Measurements from ENCODE around the gene GABPB2. TPM values are rescaled to one million over a fixed set of nuclear protein-coding genes. Genes with fewer than 3 reads are reported as not detected.
"Not testable (repeated sequence)": the region's sequence is repeated elsewhere in the genome, so short reads cannot be mapped to it uniquely, and the experiment has no call there.

Gene GABPB2
- total RNA-seq, 1 donor from 2014 or later: 3.4 TPM

DNA sequence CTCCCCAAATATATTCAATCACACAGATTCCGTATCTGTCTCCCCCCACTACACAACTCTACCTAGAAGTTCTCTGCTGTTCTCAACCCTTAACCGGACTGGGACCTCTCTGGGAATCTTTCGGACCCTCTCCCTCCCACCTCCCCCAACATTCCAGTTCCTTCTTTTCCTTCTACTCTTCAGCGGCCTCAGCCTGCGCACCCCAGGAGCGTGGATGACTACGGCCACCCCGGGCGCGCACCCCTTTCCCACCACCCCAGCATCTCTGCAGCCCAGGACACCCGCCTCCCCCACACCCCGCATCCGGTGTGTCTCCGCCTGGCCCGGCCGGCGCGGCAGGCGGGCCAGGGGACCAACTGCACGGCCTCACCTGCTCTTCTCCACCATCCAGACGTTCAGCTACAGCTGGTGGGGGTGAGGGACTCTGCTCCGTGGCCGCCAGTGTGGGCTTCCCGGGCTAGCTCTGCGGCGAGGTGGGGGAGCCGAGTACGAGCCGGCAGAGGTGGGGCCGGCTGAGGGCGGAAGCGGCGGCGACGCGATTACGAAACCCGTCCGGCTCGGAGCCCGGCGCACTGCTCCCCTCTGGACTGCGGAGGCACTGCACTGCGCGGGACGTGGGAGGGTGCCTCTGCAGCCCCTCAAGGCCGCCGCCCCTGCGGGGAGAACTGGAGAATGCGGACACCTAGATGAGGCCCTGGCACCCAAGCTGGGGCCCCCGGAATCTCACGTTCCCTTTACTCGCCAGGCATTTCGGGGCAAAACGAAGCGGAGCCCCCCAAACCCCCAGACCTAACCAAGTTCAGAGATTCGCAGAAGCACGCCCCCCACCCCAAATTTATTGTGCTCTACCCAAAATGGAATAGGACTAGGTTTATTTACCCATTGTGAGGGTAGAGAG is 11.2 kb upstream of the GABPB2 start, which contains the start of gene CDC42SE1:
Gene CDC42SE1, minus strand, starts transcription at position 514 of the 898 bp plus-strand sequence. CDS start 3,892 bp downstream, outside the sequence.
- DNase-seq (ENCODE audit: extremely low read depth, low read depth, low spot score): no peak

DNA sequence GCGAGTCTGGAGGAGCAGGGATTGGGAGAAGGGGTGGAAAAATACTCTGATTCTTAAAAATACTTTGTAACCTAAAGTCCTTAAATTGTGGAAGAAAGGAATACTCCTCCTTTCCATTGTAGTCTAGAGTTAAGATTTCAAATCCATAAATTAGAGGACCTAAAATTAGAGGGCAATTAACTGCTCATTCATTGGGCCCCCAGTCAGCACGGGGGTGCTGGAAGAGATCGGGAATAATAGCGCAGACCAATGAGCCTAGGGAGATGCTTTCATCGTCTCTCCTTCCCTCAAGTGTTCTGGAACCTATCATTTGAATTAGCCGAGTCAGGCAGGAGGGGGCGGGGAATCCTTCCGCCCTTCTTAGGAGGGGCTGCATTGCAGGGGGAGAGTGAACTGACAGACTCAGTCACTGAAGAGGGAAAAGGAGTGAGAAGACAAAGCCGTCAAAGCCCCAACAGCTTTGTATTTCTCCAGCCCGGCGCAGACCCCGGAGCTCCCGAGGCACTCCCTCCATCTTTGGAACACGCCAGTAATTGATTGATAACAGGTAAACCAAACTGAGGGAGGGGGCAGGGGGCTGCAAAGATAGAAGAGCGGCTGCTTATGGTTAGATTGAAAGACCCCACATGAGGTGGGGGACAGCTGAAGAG is 10.4 kb upstream of the GABPB2 start, which contains the start of gene MLLT11:
Gene MLLT11, plus strand, starts transcription at position 391 of the 650 bp plus-strand sequence. CDS start 6,828 bp downstream, outside the sequence.
- DNase-seq (ENCODE audit: extremely low read depth, low read depth, low spot score): no peak

DNA sequence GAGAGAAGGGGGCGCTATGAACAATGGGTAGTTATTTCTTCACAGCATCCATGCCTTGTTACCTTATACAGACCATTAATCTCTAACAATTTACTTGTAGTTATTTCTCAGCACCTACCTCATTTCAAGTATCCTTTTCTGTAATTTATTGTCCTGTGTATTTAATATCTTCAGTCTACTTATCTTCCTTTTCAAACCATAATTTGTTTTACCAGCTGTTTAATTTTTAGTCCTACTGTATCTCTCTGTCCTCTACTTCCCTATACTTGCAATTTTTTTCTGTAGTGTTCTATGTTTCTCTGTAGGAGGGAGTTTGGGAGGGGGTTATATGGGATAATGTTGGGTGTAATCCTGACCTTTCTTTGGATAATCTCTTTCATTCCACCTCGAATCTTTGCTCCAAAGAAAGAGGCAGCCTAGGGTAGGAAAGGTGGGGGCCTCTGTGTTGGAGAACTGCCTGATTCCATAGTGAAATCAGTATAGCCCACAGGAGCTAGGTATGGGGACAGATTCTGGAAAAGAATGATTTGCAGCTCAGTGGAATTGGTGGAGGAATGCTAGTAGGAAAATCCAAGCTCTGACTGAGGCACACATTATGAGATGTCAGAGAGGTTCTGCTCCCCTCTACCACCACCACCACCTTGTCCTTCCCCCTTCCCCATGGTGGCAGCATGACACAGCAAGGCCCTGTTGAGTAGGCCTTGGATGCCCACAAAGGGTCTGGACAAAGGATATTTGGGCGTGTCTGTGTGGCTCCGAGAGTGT is 9.7 kb upstream of the GABPB2 start:
- no peak for DNase-seq (ENCODE audit: extremely low read depth, low read depth, low spot score)

DNA sequence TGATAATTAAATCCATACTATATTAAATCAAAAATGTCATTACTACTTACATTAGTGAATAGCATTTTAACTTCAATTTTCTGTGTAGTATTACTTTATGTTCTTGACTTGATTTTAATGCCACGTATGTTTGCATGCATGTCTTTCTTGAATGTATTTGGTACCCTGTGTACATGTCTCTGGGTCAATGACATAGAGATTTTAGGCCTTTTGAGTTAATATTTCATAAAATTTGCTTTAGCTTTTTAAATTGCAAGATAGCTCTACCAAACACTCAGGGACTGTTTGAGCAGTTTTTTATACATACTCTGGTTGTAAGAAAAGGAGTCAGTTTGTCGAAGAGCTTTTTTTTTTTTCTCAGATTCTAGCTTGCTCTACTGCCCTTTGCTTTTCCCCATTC is 8.9 kb upstream of the GABPB2 start:
- DNase-seq (ENCODE audit: extremely low read depth, low read depth, low spot score): no peak

DNA sequence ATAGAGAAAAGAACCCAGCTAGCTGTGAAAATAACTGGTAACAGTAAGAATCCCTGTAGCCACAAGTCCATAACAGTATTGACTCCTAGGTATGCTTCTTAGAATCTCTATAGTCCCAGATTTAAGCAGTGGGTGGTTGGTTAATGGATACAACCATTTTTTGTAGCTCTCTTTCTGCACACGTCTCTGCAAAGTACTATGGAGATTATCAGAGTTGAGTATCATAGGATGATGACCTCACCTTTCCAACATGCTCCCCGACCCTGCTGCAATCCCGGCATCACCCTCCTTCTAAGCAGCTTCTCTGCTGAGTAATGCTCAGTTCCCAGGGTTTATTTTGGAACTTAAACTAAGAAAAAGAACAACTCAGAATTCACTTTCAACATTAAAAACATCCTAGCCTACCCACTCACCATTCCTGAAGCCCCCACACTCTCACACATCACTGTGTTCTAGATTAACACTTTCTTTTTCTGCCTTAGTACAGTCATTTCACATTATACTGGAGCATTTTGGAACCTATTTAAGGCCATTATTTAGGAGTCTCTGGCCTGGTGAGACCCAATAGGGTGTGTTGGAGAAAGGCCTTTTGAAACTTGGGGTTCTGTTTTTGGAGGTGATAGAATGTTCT is 7.7 kb upstream of the GABPB2 start:
- no peak for DNase-seq (ENCODE audit: extremely low read depth, low read depth, low spot score)

DNA sequence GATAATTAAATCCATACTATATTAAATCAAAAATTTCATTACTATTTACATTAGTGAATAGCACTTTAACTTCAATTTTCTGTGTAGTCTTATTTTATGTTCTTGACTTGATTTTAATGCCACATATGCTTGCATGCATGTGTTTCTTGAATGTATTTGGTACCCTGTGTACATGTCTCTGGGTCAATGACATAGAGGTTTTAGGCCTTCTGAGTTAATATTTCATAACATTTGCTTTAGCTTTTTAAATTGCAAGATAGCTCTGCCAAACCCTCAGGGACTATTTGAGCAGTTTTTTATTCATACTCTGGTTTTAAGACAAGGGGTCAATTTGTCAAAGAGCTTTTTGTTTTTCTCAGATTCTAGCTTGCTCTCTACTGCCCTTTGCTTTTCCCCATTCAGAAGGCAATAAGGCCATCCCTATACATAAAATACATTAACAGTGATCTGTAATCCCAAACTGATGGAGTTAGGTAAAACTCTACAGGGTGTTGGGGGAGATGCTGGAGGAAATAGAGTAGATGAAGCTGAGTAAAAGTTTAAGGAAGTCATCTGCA is 5.4 kb upstream of the GABPB2 start:
- no peak for DNase-seq (ENCODE audit: extremely low read depth, low read depth, low spot score)

DNA sequence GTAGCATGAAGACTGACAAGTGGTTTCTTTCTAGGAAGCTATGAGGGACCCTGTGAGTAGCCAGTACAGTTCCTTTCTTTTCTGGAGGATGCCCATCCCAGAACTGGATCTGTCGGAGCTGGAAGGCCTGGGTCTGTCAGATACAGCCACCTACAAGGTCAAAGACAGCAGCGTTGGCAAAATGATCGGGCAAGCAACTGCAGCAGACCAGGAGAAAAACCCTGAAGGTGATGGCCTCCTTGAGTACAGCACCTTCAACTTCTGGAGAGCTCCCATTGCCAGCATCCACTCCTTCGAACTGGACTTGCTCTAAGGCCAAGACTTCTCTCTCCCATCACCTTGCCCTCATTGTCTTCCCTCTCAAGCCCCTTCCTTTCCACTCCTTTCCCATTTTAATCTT is 3.4 kb upstream of the GABPB2 start:
- DNase-seq (ENCODE audit: extremely low read depth, low read depth, low spot score): no peak

DNA sequence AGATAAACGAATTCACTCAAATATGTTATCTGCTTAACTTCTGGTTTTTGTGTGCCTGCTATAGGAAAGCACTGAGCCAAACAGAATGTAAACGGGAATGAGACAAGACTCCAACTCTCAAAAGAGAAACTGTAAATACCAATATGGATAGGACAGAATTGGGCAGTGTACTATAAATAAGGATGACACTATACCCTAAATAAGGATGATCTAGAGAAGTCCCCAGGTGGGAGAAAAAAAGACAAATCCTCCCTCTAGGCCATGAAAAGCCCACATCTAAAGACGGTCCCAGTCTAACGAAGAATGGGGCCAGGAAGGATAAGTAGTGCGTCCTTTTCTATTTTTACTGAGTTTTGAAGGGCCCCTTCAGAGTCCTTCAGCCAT is 1.5 kb upstream of the GABPB2 start:
- DNase-seq (ENCODE audit: extremely low read depth, low read depth, low spot score): no peak

DNA sequence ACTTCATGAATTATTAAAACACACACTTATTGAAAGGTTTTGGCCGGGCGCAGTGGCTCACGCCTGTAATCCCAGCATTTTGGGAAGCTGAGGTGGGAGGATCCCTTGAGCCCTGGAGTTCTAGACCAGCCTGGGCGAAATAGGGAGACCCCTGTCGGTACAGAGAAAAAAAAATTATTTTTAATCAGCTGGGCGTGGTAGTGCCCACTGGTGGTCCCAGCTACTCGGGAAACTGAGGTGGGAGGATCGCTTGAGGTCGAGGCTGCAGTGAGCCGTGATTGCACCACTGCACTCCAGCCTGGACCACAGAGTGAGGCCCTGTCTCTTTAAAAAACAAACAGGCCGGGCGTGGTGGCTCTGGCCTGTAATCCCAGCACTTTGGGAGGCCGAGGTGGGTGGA is 1.7 kb downstream of the GABPB2 start:
- no peak for DNase-seq (ENCODE audit: extremely low read depth, low read depth, low spot score)

DNA sequence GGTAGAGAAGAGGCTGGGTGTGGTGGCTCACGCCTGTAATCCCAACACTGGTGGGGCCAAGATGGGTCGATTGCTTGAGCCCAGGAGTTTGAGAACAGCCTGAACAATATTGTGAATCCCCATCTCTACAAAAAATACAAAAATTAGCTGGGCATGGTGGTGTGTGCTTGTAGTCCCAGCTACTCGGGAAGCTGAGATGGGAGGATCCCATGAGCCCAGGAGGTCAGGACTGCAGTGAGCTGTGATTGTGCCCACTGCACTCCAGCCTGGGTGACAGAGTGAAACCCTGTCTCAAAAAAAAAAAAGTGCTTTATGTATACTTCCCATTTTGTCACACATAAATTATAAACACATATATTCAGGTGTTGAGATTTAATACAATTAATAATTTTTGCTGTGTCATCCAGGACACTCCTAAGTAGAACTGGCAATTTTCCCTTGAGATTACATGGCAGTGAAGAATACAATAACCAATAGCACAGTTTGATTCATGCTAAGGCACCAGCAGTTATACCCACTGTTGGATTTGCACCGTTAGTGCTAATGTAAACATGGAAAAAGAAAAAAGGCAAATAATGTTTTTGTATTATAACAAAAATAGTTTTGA is 15.5 kb downstream of the GABPB2 start:
- no peak for DNase-seq (ENCODE audit: extremely low read depth, low read depth, low spot score)

DNA sequence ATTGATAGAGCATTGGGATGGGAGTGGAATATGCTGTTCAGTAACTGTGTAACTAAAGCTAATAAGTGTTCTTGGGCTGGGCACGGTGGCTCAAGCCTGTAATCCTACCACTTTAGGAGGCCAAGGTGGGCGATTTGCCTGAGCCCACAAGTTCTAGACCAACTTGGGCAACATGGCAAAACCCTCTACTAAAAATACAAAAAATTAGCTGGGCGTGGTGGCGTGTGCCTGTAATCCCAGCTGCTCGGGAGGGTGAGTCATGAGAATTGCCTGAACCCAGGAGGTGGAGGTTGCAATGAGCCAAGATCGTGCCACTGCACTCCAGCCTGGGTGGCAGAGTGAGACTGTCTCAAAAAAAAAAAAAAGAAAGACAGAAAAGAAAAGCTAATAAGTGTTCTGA is 26.9 kb downstream of the GABPB2 start:
- DNase-seq (ENCODE audit: extremely low read depth, low read depth, low spot score): not testable (repeated sequence)

DNA sequence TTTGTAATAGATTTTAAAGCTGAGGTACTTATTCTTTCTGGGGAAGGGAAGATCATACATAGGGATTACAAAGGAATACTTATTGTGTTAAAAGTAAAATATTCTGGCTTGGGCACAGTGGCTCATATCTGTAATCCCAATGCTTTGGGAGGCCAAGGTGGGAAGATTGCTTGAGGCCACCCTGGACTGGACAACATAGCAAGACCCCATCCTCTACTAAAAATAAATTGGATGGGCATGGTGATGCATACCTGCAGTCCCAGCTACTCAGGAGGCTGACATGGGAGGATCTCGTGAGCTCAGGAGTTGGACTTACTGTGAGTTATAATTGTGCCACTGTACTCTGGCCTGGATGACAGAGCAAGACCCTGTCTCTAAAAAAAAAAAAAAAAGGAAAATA is 27.6 kb downstream of the GABPB2 start:
- DNase-seq (ENCODE audit: extremely low read depth, low read depth, low spot score): no peak

DNA sequence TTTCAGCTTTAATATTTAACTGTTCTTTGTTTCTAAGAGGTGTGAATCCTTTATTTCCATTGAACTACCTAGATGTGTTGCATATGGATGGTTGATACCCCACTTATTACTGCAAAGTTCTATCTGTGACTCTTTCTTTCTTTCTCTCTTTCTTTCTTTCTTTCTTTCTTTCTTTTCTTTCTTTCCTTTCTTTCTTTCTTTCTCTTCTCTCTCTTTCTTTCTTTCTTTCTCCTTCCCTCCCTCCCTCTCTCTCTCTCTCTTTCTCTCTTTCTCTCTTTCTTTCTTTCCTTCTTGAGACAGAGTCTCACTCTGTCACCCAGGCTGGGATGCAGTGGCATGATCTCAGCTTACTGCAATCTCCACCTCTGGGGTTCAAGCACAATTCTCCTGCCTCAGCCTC is 34.1 kb downstream of the GABPB2 start:
- no peak for DNase-seq (ENCODE audit: extremely low read depth, low read depth, low spot score)

DNA sequence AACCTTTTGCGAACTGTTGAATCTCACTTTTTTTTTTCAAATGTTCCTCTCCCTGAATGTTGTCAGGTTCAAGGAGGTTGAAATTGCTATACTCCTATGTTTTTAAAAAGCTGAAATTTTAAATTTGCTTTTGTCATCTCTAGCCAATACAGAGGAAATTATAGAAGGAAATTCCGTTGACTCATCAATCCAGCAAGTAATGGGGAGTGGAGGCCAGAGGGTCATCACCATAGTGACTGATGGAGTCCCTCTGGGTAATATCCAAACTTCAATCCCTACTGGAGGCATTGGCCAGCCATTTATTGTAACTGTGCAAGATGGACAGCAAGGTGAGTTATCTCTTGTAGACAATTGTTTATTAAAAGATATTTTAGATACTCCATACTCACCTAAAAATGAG is 36.3 kb downstream of the GABPB2 start:
- no peak for DNase-seq (ENCODE audit: extremely low read depth, low read depth, low spot score)

DNA sequence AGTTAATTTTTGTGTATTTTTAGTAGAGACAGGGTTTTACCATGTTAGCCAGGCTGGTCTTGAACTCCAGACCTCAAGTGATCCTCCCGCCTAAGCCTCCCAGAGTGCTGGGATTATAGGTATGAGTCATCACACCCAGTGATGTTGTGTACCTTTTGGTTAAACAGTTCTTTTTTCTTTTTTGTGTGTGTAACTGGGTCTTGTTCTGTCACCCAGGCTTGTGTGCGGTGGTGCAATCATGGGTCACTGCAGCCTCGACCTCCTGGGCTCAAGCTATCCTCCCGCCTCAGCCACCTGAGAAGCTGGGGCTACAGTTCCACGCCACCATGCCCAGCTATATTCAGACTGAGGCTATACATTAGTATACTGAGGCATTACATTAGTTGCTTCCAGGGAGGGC is 37.8 kb downstream of the GABPB2 start:
- no peak for DNase-seq (ENCODE audit: extremely low read depth, low read depth, low spot score)

DNA sequence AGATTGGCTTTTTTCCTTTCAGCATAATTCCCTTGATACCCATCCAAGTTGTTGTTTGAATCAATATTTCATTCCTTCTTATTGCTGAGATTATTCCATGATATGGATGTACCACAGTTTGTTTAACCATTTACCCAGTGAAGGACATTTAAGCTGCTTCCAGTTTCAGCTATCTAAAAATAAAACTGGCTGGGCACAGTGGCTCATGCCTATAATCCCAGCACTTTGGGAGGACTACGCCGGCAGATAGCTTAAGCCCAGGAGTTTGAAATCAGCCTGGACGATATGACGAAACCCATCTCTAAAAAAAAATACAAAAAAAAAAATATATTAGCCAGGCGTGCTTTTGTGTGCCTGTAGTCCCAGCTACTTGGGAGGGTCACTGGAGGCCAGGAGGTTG is 43.3 kb downstream of the GABPB2 start:
- no peak for DNase-seq (ENCODE audit: extremely low read depth, low read depth, low spot score)

DNA sequence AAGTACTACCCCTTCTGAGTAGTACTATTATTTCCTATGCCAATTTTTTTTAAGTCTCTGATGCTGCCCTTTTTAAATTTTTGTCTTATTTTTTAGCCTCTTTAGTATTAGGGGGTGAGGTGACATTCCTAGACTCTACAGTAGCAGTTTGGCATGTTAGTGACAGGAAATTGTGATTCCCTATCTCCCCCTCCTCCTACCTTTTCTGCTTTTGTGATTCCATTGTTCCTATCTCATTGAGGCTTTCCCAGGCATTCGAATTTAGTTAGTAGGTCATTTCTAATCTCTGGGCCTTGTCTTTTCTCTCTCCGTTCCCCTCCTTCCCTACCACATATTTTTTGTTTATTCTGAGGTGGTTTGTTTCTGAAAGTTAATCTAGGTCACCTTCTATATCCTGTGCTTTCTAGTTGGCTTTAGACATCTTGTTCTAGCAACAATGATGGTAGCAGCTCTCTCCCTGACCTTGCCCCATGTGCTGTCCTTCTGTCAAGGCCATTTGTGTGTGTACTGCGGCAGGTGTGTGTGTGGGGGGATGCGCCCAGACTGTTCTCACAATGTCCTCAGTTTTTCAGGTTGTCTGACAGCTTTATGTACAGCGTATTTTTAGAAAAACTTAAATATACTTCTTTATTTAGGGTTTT is 54.3 kb downstream of the GABPB2 start:
- no peak for DNase-seq (ENCODE audit: extremely low read depth, low read depth, low spot score)

DNA sequence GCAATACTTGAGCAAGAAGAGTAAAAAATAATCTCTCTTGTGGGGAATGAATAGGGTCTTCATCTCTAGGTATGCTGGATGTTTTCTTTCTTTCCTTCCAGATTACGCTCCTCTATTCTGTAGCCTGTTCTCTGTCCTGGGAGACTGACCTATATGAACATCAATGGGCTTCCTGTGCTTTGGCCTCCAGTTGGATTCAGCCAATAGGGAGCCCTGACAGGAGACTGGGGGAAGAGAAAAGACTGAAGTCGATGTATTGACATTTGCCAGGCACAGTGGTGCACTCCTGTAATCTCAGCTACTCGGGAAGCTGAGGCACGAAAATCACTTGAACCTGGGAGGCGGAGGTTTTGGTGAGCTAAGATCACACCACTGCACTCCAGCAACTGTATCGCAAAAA is 58.2 kb downstream of the GABPB2 start:
- no peak for DNase-seq (ENCODE audit: extremely low read depth, low read depth, low spot score)

DNA sequence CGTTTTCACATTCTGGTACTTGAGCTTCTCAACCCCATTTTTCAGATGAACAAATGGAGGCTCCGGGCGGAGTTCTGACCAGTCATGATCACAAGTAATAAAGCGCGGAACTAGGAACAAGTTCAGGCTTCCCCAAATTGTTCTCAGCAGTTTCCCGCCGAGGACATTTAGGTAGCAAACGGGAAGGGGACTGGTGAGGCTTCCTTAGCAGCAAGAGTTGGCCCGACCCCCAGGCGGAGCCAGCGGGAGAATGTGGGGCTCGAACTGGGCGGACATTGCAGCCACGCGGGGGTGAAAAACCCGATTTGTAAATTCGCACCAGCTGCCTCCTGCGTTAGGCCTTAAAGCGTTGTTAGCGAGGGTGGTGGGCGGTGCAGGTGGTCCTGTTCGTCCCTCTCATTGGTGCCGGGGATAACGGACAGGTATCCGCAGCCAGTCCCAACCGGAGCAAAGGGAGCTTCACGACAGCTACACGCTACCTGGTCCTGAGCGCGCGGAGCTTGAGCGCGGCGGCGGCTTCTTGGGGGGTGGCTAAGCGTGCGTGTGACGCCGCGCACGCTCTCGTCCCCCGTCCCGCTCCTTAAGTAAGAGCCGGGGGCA is 60.5 kb downstream of the GABPB2 start:
- no peak for DNase-seq (ENCODE audit: extremely low read depth, low read depth, low spot score)

Measured in glomerular endothelial cell (primary cell).